GM21360 (cell line): ENCODE data around the gene TBC1D9B.
A peak's percentile ranks its signal among the peaks of the same experiment; 100 is the strongest.

Experiments
- ATAC-seq: cut with Tn5 transposase; IDR thresholded peaks from one replicate; pipeline ENCODE4 v1.9.1; 2021; ENCODE audit warnings: mild to moderate bottlenecking, moderate library complexity; ENCODE audit not compliant: unreplicated experiment

TBC1D9B gene

DNA sequence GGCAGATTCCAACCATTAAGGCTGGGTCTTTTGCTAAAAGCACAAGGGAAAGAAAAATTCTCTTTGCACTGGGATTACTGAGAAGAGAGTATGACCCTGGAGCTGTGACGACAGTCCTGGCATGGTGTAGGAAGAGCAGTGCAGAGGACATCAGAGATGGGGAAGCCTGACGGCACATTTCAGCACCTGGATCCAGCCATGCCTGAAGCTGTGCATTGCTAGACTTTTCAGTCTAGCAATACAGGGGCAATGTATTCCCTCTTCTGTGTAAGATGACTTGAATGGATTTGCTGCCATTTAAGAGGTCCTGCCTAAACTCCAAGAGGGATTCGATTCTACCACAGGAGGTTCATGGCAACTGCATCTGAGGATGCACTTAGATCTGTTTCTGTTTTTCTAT, 36.7 kb downstream of the TBC1D9B start:
- no peak for ATAC-seq

DNA sequence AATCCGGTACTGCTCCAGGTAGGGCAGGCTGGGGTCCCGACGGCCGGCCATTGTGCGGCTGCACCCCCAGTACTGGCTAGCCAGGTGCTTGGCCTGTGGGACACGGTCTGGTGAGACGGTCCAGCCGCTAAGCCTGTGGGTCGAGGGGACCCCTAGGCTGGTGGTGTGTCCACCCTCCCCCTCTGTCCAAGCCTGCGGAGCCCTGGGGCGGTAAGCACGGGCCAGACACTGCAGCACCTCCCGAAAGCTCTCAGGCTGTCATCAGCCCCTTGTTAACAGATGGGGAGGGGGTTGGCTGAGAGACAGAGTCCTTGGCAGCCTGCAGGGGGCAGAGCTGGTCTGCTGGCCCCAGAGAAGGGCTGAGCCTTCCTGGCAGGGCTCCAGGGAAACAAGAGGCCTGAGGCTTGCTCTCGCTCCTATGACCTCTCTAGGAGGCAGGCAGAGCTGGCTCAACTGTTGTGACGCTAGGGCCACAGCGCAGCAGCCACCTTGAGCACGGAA, 37.2 kb downstream of the TBC1D9B start:
- ATAC-seq, result no peak

DNA sequence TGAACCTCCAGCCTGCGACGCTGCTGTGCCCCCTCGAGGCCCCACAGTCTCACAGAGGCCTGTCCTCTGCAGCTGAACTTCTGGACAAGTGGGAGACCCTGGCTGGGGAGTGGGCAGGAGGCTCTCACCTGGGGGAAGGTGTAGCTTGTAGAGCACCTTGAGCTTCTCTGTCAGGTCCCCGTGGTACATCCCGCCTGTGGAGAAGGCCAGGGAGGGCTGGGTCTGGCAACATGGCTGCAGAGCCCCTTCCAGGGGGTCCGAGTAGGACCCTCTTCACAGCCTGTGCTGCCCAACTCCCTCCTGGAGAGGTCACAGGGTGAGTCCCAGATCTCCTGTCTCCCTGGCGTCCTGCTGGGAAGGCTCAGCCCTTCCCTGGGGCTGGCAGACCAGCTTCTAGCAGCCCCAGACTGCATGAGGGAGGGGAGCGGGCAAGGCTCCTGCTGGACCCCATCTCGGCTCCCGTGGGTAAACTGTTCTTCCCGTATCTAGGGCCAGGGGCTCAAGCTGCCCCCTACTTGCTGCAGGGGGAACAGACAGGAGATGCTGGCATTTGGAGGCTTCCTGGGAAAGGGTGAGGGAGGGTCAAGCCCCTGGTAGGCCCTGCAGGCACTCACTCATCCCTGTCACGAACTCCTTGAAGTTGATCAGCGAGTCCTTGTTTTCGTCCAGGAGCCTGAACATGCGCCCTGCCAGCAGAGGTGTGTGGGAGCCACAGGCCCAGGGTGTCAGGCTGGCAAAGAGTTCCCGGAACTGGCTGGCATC, 37.9 kb downstream of the TBC1D9B start:
- ATAC-seq, result no peak

DNA sequence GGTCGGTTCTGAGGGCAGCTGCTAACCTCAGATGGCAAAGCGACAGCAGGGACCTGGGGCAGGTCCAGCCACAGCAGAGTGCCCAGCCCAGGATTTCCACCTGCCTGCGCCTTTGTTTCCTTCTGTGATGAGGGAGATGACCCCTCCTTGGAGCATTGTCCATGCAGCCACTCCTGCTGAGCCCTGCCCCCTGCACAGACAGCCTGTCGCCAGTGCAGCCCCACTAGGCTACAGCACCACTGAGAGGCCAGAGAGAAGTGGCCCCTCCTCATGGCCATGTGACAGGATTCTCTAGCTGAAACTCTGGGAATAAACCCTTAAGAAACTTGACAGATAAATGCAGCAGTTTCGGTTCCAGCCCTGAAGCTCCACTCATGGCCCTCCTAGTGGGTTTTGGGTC, 38.6 kb downstream of the TBC1D9B start:
- no peak for ATAC-seq

DNA sequence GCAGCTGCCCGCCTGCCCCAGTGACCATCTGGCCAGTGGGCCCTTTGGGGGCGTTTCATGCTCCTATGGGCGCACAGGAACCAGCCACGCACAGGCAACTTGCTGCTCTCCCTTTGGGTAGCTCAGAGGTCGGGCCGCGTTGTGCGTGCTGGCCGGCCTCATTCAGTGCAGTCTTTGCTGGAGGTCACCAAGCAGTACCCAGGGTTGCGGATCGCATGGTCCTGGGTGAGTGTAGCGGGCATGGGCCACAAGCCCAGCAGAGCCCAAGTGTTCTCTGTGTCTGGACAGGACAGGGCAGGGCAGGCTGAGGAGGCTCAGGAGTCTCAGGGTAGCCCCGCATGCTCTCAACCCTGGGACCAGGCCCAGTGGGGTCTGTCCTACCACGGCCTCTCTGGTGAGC, 39.2 kb downstream of the TBC1D9B start:
- no peak for ATAC-seq

DNA sequence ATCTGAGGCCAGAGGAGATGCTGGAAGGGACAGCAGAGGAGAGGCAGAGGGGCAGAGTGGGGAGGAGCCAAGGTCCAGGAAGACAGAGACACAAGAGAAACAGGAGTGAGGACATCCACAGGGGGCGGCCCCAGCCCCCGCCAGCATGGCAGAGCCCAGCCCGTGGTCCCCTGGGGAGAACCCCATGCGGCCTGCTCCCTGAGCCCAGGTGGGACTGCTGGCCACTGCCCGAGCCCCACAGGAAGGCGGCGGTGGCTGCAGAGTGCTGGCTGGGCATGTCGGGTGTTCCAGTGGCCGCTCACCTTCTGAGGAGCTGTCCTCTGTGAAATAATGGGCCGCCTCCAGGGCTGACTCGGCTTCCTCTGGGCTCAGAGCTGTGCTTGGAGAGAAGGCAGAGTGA, 40.2 kb downstream of the TBC1D9B start:
- no peak for ATAC-seq

DNA sequence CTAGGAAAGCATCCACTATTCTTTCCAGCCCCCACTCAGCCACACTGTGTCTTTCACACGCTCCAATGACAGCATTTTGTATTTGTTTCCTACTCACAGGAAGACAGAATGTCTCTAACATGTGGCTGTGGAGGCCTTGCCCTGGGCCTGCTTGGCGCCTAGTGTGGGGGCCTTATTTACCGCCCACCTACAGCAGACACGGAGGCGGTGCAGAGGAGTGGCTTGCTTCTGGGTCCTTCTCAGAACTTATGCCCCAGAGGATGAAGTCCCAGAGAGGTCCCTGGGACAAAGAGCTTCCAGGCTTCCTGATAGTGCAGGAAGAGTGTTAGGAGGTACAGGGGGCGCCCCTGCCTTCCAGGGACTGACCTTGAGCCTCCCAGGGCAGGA, 40.6 kb downstream of the TBC1D9B start:
- no peak for ATAC-seq

DNA sequence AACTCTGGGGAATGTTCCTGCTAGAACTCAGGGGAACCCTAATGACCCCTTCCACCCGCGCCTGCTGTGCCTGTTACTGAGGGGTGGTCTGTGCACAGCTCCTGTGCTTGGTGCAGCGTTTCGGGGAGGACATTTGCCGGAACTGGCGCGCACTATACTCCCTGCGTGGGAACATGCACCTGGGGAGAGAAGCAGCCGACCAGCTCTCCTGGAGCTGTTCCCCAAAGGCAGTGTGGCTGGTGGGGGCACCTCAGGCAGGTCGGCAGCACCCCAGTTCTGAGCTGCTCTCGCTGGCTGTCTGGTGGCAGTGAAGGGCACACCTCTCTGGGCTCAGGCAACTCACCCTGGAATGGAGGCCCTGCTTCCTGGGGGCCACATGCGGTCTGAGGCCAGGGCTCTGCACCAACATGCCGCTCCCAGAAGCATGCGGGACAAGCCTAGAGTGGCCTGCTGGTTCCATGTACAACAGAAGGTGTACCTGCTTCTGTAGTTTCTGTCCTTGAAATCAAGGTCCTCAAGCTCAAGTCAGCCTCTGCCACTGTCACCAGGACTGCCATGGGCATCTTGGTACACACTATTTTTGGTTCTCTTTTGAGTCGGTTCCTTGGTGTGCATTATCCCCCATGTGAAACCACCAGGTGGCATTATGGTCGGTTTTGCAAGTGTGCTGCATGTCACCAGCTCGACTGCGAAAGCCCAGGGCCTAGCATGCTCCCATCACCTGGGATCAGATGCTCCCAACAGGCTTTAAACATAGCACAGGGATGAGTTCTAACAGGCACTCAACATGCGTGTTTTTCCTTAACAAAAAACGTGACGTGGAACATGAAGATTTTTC, 41.2 kb downstream of the TBC1D9B start:
- ATAC-seq, result no peak

DNA sequence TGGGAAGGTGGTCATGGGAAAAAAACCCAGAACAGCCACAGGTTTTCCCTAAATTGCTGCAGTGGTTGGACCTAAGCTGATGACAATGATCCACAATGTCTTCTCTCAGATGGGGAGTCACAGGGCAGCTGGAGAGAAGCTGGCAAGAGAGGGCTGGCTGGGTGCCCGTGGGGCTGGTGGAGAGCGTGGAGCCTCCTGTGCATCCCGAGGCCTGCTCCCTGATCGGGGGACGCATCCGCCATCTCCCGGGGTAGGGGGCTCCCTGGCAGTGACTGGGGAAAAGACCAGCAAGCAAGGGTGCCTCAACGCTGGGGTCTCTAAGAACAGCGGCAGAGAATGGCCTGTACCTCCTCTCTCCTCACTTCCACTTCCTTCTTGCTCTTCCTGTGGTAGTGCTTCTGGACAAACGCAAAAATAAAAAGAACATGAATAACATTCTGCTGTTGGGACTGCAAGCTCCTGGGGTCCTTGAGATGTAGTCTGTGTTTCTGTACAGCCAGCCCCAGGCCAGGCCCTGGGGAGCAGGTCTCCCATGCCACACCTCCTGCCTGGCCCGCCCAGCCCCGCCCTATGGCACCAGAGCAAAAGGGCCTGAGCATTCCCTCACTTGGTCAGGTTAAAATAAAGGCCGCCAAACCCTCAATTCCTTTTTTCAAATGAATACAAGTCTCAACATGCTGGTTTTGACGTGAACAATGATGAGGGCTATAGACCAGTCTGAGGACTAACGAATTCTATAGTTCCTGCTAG, 42.0 kb downstream of the TBC1D9B start:
- no peak for ATAC-seq

DNA sequence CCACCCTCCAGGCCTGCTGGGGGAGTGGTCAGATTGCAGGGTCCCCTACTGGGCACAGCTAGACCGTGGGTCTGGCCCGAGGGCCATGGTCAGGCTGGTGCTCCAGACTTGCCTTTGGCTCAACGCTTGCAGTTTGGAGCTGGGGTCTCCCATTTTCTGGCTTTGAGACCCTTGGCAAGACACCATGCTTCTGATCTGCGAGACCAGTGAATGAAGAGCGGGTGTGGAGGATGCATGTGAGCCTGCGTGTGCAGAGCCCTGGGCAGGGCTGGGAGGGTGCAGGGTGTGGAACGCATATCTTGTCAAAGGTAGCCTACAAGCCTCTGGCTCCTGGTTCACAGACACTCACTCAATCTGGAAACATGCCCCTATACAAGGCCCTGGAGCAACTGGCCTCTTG, 43.0 kb downstream of the TBC1D9B start:
- ATAC-seq, result no peak

DNA sequence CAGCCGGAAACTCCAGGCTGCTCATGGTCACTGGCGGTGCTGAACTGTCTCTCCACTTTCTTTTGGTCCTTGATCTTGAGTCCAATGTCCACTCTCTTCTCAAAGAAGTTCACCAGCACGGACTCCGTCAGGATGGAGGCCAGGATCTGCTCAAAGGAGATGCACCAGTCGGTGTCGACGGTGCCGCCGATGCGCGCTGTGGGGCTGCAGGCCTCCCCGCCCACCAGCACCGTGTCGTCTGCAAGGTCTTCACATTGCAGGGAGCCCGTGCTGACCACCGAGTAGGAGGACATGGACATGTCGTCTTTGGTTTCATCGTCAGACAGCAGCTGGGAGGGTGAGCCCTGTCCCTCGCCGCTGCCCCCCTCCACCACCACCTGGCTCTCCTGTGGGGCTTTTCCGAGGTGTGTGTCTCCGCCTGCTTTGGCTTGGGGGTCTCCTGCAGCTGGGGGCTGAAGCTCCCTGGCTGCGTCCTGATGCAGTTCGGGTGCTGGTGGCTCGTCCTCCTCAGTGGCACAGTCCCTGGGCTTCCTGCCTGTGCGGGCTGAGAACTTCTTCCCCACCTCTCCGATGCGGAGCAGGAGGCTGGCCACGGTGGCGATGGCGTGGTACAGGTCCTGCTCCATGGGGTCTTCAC, 44.1 kb downstream of the TBC1D9B start:
- ATAC-seq, result no peak

DNA sequence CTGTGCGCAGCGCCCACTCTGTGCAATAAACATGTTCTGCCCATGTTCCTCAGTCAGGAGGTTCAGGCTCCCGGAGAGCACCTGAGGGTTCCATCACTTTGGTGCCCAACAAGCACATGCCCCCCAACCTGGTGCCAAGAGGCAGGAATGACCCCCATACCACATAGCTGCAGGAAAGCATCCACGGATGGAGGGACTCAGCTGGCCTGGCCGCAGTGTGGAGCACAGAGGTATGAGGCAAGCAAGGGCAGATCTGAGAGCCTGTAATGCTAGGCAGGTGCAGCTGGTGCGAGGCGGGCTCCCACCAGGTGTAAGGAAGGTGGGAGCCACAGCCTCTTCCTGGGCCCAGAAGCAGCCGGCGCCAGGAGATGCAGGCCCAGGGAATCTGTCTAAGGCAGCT, 44.8 kb downstream of the TBC1D9B start:
- ATAC-seq, result no peak

DNA sequence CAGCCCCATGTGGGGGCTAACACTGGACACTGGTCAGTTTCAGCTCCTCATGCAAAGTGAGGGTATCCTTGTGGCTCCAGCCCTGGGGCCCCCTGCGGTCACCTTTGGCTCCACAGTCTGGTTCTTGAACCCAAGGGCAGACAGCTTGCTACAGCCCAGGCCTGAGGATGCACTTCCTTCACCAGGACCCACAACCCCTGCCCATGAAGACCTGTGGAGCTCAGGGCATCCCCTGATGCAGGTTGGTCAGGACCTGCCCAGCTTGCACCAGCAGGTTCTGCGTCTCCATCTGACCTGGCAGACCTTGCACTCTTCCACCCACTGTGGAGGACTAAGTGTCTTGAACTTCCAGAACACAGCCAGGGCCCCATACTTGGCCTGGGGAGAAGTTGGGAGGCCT, 45.4 kb downstream of the TBC1D9B start:
- ATAC-seq, result no peak

DNA sequence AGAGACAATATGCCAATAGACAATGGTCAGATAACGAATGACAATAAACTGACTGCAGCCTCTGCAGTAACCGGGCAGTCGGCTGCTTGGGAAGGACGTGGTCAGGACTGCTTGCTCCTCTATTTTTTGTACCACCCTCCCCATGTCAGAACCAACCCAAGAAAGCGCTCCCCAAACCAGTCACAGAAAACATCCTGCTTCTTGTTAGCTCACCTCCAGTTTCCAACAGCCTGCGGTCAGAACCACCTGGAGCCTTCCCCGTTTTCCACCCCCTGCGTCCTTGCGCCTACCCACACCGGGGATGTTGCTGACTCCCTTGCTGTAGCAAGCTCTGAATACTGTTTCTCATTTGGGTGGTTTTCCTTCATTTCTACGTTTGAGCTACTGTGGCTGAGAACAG, 47.4 kb downstream of the TBC1D9B start:
- ATAC-seq, result no peak

DNA sequence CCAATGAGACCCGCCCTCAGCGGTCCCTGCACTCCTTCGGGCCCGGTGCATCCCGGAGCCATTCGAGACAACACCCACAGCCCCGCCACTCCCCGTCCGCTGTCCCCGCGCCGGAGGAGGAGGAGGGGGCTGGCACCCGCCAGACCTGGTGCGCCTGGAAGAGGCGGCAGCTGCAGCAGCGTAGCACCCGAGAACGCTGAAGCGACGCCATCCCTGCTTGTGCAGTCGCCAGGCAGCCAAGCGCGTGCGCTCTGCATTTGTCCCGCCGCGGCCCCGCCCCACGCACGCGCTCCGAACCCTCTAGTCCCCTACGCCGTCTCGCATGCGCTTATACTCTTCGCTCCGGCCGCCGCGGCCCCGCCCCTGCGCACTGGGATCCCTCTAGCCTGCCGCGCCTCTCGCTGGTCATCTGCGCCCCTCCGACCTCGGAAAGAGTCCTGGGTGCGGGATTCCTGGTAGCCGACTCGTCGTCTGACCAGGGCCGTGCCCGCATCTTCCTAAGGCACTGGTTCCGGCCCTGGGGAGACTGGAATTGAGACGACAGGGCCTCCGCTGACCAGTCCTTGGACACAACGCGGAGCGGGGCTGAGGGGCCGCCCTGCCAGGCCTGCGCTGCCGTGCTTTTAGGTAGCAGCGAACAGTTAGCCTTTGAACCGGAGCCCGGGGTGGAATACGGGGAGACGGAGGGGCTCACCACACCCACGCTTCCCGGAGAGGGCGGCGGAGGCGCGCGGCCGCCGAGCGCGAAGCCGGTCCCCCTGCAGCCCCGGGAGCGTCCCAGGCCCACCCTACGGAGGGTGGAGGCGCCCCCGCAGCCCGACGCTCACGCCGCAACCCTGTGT, 48.9 kb downstream of the TBC1D9B start, which contains the start of gene MRNIP:
Gene MRNIP (minus strand): TSS at position 232 of the 842 bp plus-strand sequence. CDS start 21 bp downstream, at position 211.
- peak; percentile 88 for ATAC-seq

DNA sequence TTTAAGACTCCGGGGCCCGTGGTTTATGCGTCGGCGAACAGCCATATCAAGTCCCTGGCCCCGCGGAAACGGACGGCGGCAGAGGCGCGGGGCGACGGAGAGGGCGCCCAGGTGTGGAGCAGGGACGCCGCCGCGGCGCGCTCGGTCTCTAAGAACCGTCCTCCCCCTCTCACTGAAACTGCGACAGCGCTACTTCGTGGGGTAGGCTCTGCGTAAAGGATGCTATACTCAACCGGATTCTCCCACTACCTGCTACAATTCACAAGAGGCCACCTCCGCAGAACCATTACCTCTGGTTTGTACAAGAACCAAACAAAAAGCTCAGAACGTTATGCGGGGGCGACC, 49.5 kb downstream of the TBC1D9B start:
- peak; percentile 35 for ATAC-seq

DNA sequence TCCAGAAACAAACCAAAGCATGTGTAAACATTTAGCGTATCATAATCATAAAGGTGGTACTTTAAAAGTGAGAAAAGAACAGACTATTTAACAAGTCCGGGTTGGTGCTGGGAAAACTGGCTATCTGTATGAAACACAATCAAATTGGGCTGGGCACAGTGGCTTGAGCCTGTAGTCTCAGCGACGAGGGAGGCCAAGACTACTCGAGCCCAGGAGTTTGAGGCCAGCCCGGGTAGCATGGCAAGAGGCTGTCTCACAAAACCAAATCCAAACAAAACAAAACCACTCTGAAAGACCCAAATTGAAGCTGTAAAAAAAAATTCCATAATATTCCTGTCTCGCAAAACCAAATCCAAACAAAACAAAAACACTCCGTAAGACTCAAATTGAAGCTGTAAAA, 53.3 kb downstream of the TBC1D9B start:
- ATAC-seq, result no peak

DNA sequence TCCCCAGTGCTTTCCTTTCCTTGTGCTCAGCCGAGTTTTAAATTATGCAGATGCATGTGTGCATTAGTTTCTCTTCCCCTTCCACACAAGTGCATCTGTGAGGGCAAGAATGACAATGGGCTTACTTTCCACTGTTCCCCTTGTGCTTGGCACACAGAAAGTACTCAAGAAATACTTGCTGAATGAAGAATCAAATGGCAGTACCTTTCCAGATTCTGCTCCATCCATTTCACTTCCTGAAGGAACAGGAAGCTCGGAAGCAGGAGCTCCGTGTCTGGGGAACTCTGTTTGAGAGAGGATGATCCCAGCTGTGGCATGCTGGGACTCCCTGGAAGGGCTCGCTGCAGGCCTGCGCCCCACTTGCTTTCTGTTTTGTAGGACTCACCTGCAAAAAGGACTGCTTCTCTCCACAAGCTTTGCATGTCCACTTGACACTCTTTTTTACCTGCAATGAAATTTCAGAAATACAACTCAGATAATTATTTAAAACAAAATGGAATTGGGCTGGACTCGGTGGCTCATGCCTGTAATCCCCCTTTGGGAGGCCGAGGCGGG, 54.6 kb downstream of the TBC1D9B start:
- peak; percentile 88 for ATAC-seq

DNA sequence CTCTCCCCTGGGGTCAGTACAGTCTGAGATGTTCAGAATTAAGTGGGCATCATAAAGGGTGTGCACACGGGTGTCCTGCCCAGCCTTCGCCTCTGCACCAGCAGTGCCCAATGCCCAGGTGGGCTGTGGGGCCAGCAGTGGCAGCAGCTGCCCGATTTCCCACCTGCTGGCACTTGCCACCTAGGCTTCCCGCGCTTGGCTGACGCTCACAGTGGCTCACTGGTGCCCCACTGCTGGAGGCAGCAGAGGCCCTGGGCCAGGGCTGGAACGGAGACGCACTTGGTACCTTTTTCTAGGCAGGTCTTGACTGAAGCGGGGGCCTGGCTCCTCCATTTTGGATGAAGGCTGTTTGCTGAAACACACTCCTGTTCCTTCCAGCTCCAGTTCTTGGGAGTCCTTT, 66.1 kb downstream of the TBC1D9B start:
- no peak for ATAC-seq

DNA sequence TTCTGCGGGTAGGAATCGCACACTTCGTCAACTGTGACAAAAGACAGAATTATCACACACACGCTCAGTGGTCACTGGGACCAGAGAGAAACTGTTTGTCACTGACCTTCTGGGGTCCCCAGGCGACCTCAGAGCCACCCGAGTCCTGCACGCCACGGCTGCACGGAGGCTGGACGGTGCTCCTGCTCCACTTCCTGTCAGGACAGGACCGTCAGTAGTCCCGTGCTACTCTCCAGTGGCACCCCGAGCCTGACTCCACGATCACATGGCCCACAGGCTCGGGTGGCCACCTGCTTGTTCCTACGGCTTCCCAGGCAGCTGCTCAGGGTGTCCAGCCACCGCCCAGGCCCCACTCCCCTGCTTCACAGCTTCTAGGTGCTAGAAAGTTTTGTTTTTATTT, 66.9 kb downstream of the TBC1D9B start:
- no peak for ATAC-seq
